OCI-LY3 (cell line): ENCODE measurements around the gene GOLT1A.

Experiments
- H2AFZ ChIP-seq: fragments of 200-600, 300-600 bp; shearing (Covaris generic); 2 replicates; pipeline ENCODE4 v1.6.0; 2014; ENCODE audit warnings: antibody characterized with exemption, low read depth, low read length
- H3K27ac ChIP-seq: fragments of 200-600, 300-600 bp; sonication (generic); 2 replicates; pipeline ENCODE4 v1.5.1; 2014; ENCODE audit warnings: mild to moderate bottlenecking, low read length, moderate library complexity, mixed read lengths
- H3K27me3 ChIP-seq: fragments of 200-600, 300-600 bp; sonication (generic); 2 replicates; pipeline ENCODE4 v1.6.1; 2014; ENCODE audit warnings: low read depth, low read length, mixed read lengths
- H3K36me3 ChIP-seq: fragments of 200-600, 300-600 bp; sonication (generic); replicated peaks from 2 replicates; pipeline ENCODE3; 2014; ENCODE audit warnings: low read depth, low read length, mixed read lengths
- H3K4me1 ChIP-seq: fragments of 300-600, 200-600 bp; sonication (generic); 2 replicates; pipeline ENCODE4 v1.6.1; 2014; ENCODE audit warnings: low read length, mixed read lengths
- H3K4me2 ChIP-seq: fragments of 200-600, 300-600 bp; sonication (generic); 2 replicates; pipeline ENCODE4 v1.6.1; 2014; ENCODE audit warnings: low read length, mixed read lengths
- H3K4me3 ChIP-seq: fragments of 300-600, 200-600 bp; sonication (generic); 2 replicates; pipeline ENCODE4 v1.5.1; 2014; ENCODE audit warnings: antibody characterized with exemption, mild to moderate bottlenecking, low read length, moderate library complexity
- H3K79me2 ChIP-seq: fragments of 300-600, 200-600 bp; shearing (Covaris generic); 2 replicates; pipeline ENCODE4 v1.6.1; 2014; ENCODE audit warnings: mild to moderate bottlenecking, low read length, mixed read lengths
- H3K9ac ChIP-seq: fragments of 300-600, 200-600 bp; shearing (Covaris generic); 2 replicates; pipeline ENCODE4 v1.6.0; 2014; ENCODE audit warnings: mild to moderate bottlenecking, low read length, moderate library complexity
- H3K9me3 ChIP-seq: fragments of 200-600, 300-600 bp; shearing (Covaris generic); 2 replicates; pipeline ENCODE4 v1.6.1; 2014; ENCODE audit warnings: low read length, mixed read lengths; ENCODE audit not compliant: insufficient read depth
- H4K20me1 ChIP-seq: fragments of 200-600, 300-600 bp; sonication (generic); 2 replicates; pipeline ENCODE4 v1.6.1; 2016; ENCODE audit warnings: low read length, mixed read lengths; ENCODE audit not compliant: insufficient read depth
- CTCF ChIP-seq: fragments of 200-600, 300-600 bp; sonication (generic); IDR thresholded peaks from 2 replicates; pipeline ENCODE4 v1.5.1; 2014; ENCODE audit warnings: antibody characterized with exemption, low read length, low read depth
- EZH2phosphoT487 ChIP-seq: fragments of 200-600 bp; shearing (Covaris generic); IDR thresholded peaks from 2 replicates; pipeline ENCODE4 v1.6.1; 2018; ENCODE audit warnings: antibody characterized with exemption, mixed run types, low read depth

The GOLT1A gene

GRCh38 chr1:204154568-204155255, 59.1 kb downstream of the GOLT1A start:
- Histone ChIP-seq H2AFZ (no peak overlapping the region), H3K9ac (no peak overlapping the region), H3K27me3 (peaks cover 12% of the 10 kb centered on the region; the same call in 1 of the 2 replicates), H3K27ac (no peak overlapping the region), H4K20me1 (no peaks in the 10 kb centered on the region), H3K4me2 (no peak overlapping the region), H3K36me3 (no peaks in the 10 kb centered on the region), H3K4me1 (no peaks in the 10 kb centered on the region), H3K79me2 (no peaks in the 10 kb centered on the region), H3K9me3 (no peaks in the 10 kb centered on the region), H3K4me3 (no peak overlapping the region)
- TF ChIP-seq EZH2phosphoT487: no peak
- TF ChIP-seq CTCF: no peak

- Histone ChIP-seq H3K4me1 (no peaks in the 10 kb centered on the region), H3K4me3 (no peak overlapping the region), H3K9ac (no peak overlapping the region), H3K79me2 (no peaks in the 10 kb centered on the region), H3K36me3 (no peaks in the 10 kb centered on the region), H3K9me3 (no peaks in the 10 kb centered on the region), H3K27me3 (peaks cover 7% of the 10 kb centered on the region; the same call in 1 of the 2 replicates), H4K20me1 (no peaks in the 10 kb centered on the region), H2AFZ (no peak overlapping the region), H3K4me2 (no peak overlapping the region), H3K27ac (no peak overlapping the region)
- TF ChIP-seq CTCF: no peak
- TF ChIP-seq EZH2phosphoT487: no peak
Observed at GRCh38 chr1:204153667-204154066, 60.1 kb downstream of the GOLT1A start.

GRCh38 chr1:204152310-204153044, 61.3 kb downstream of the GOLT1A start:
- Histone ChIP-seq H3K27me3 (peaks cover 4% of the 10 kb centered on the region; the same call in 1 of the 2 replicates), H3K4me3 (no peak overlapping the region), H2AFZ (no peak overlapping the region), H3K4me1 (no peaks in the 10 kb centered on the region), H4K20me1 (no peaks in the 10 kb centered on the region), H3K36me3 (no peaks in the 10 kb centered on the region), H3K9me3 (no peaks in the 10 kb centered on the region), H3K9ac (no peak overlapping the region), H3K27ac (no peak overlapping the region), H3K79me2 (no peaks in the 10 kb centered on the region), H3K4me2 (no peak overlapping the region)
- no peak for TF ChIP-seq EZH2phosphoT487
- no peak for TF ChIP-seq CTCF

- Histone ChIP-seq H3K4me1 (no peaks in the 10 kb centered on the region), H3K9me3 (no peaks in the 10 kb centered on the region), H2AFZ (no peak within 1 kb of the TSS), H3K27me3 (no peaks in the 10 kb centered on the region), H3K27ac (no peak within 1 kb of the TSS), H3K4me2 (no peak within 1 kb of the TSS), H3K9ac (no peak within 1 kb of the TSS), H4K20me1 (no peaks in the 10 kb centered on the region), H3K36me3 (no peaks in the 10 kb centered on the region), H3K4me3 (no peak within 1 kb of the TSS), H3K79me2 (no peaks in the 10 kb centered on the region)
- TF ChIP-seq CTCF (no peak), EZH2phosphoT487 (no peak)
Observed at GRCh38 chr1:204151552-204152309, 62.1 kb downstream of the GOLT1A start, which contains the start of gene ETNK2. Gene ETNK2, minus strand, starts transcription at chr1:204152044. Its CDS starts 192 bp downstream, at chr1:204151852.
